ENCODE data around the gene RNU1-4.
"Not testable (repeated sequence)": the region's sequence is repeated elsewhere in the genome, so short reads cannot be mapped to it uniquely, and the experiment has no call there.

Gene RNU1-4

GRCh38 chr1:16740047-16740964 lies at the start of gene RNU1-4:
RNU1-4 (plus strand) TSS chr1:16740516.
- H3K4me3 ChIP-seq (ENCODE audit: low read depth, low read length), result not testable (repeated sequence)

DNA sequence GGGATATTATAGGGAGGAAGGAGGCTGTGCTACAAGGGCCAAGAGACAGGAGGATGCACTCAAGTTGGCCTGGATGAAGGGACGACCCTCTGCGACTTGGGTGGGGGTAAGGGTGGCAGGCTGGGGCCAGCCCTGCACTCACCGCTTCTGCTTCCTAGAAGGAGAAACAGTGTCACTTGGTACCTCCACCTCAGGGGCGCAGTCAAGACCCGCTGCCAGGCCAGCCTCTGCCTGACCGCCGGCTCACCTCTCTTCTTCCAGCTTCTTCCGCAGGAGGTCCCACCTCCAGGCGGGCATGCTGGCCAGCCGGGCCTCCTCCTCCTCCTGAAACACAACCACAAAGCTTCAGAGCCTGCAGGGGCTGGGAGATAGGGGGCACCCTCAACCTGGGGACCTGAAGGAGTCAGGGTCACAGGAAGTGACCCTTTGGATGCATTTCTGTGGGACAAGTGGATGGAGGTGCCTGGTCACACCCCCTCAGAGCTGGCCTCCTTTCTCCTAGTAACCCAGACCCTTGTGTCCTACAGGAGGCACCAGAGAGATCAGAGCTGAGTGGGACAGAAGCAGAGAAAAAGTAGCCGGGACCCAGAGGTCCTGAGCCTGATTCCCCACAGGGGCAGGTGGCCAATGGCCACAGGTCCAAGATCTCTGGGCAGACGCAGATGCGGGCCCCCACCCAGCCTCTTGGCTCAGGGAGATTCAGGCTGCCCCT lies 49.2 kb upstream of the RNU1-4 start:
- H3K4me3 ChIP-seq (ENCODE audit: low read depth, low read length), result not testable (repeated sequence)

DNA sequence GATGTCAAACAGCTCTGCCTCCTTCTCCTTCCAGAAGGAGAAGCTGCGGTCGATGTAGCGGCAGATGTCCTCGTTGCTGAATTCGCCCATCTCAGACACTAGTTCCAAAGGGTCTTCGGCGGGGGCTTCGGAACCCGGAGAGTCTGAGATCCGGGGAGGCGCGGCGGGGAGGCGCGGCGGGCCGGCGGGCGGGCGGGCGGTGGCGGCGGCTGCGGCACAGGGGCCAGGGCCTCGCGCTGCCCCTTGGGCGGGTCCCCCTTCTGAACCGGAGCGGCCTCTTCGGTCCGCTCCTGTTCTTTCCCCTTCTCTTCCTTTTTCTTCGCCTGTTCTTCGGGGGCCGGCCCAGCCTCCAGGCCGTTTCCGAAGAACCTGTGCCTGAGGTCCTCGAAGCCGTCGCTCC lies 48.0 kb upstream of the RNU1-4 start:
- not testable (repeated sequence) for H3K4me3 ChIP-seq (ENCODE audit: low read depth, low read length)

DNA sequence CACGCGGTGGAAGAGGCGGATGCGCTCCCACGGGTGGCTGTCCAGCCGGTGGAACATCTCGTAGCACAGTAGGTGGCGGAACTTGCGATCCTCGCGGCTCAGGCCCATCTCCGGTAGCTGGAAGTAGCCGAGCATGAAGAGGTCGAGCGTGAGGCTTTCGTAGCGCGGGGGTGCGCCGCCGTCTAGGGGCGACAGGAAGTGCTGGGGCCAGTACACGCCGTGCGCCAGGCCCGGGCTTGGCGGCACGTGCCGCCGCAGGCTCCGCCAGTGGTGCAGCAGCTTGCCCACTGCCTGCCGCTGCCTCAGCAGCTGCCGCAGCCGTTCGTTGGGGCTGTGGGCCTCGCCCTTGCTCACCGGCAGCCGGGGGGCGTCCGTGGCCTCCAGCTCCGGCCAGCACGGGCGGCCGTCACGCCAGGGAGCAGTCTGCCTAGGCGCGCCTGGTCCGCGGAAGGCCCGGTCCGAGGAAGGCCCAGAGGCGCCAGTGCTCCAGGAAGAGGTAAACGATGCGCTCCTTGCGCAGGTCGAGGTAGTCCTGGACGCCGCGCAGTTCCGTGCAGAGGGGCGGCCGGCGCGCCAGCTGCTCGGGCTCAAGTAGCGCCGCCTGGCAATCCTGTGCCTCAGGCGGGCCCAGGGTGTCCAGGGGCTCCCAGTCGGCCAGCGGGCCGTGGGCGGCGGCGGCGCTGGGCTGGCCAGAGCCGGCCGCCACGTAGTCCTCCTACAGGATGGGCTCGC lies 47.4 kb upstream of the RNU1-4 start:
- H3K4me3 ChIP-seq (ENCODE audit: low read depth, low read length), result not testable (repeated sequence)

- not testable (repeated sequence) for H3K4me3 ChIP-seq (ENCODE audit: low read depth, low read length)
Measured at GRCh38 chr1:16693449-16694307, 46.6 kb upstream of the RNU1-4 start.

- H3K4me3 ChIP-seq (ENCODE audit: low read depth, low read length), result not testable (repeated sequence)
Measured at GRCh38 chr1:16694308-16694702, 46.0 kb upstream of the RNU1-4 start.

DNA sequence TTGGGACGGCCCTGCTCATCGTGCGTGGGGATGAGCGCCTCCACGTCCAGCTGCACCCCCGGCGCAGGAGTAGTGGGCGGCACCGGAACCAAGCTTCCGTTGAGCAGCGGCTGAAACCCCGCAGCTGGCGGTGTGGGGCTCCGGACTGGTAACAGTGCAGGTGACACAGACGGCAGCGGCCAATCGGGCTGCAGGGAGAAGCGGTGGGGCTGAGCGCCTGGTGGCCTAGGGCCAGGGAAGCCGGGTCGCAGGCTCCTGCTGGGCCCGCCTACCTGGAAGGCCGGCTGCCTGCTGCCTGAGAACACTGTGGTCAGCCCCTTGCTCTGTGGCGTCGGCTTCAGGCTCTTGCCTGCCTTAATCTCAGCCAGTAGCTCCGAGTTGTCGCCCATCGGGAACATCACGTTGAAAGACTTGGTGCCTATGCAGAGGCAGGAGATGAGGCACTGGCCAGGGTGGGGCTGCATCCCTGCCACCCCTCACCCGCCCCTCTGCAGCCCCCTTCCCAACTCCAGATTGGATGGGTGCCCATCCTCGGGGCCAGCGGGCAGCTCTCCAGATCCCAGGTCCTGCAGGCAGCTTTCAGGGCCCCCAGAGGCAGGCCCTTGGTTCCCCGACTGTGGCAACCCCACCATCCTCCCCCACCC lies 43.7 kb upstream of the RNU1-4 start:
- H3K4me3 ChIP-seq (ENCODE audit: low read depth, low read length), result not testable (repeated sequence)

DNA sequence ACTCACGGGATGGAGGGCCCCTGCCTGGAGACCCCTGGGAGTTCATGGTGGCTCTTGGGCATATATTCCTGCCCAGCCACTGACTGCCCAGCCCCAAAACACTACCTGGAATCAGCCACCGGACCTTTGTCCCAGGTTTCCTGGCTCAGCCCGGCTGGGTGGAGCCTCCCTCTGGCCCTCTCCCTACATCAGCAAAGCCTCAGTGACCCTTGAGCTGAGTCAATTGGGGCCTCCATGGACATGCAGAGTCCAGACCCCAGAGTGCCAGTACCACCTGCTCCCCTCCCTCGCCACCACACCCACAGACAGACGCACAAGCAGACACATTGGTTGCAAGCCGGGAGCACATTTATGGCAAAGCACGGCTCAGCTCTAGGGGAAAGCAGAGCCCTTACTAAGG lies 43.2 kb upstream of the RNU1-4 start:
- not testable (repeated sequence) for H3K4me3 ChIP-seq (ENCODE audit: low read depth, low read length)

DNA sequence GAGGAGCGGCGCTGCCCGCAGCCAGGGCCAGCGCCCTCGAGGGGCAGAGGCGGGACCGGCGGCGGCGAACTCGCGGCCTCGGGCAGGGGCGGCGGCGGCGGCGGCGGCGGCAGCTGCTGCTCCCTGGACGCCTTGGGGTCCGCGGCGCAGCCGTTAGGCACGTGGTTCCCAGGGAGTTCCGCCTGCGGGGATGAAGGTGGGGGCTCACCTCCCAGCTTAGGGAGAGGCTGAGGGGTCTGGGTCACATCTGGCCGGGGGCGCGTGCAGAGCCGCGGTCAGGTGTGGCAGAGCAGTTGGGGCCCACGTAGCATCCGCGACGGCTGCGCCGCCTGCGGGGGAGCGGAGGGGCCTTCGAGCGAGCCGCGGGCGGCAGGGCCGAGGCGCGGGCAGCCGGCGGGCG lies 40.9 kb upstream of the RNU1-4 start:
- H3K4me3 ChIP-seq (ENCODE audit: low read depth, low read length), result not testable (repeated sequence)

GRCh38 chr1:16700138-16700895 lies 40.0 kb upstream of the RNU1-4 start:
- H3K4me3 ChIP-seq (ENCODE audit: low read depth, low read length), result not testable (repeated sequence)

DNA sequence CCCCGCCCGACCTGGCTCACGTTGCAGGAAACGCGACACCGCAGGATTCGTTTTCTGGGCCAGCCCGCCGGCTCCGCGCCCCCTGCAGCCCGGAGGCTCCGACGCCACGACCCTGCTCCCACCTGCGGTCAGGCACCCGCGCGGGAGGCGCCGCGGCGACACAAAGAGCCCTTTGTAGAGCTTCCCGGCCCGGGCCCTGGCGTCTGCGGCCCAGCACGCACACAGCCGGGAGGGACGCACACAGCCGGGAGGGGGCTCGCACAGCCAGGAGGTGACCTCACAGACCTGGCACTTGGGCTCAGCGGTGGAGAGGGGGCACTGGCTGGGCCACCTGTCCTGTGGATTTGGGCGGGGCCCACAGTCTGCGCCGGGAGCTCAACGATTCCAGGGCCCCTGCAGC lies 39.1 kb upstream of the RNU1-4 start:
- not testable (repeated sequence) for H3K4me3 ChIP-seq (ENCODE audit: low read depth, low read length)

DNA sequence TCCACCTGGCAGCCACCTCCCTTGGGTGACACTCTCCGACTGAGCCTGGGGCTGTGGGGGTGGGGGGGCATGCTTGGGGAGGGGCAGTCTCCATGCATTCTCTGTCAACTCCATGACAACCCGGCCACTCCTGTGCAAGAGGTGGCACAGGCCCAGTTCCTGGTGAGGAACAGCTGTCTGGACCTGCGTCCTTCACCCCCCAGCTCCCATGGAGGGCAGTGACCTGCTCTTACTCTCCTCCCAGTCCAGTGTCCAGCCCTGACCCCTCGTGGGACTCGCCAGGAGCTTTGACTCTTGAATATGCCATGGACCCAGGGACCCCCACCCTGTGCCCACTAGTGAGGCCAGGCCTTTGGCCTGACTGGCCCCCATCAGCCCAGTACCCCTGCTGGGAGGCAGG lies 38.0 kb upstream of the RNU1-4 start:
- H3K4me3 ChIP-seq (ENCODE audit: low read depth, low read length), result not testable (repeated sequence)

DNA sequence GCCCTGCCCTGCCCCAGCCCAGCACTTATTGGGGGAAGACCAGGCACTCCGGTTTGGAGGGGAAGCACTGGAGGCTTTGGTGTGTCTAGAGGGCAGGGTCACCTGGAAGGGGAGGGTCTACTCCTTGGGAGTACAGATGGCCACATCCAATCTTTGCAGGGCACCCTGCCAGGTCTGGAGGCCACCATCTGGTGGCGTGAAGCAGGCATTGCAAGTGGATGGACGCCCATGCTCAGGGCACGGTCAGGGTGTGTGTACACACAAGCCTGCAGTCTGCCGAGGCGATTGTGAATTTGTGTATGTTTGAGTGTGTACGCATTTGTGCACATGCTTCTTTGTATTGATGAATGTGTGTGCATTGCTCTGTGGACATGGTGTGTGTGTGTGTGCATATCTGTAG lies 37.2 kb upstream of the RNU1-4 start:
- not testable (repeated sequence) for H3K4me3 ChIP-seq (ENCODE audit: low read depth, low read length)

DNA sequence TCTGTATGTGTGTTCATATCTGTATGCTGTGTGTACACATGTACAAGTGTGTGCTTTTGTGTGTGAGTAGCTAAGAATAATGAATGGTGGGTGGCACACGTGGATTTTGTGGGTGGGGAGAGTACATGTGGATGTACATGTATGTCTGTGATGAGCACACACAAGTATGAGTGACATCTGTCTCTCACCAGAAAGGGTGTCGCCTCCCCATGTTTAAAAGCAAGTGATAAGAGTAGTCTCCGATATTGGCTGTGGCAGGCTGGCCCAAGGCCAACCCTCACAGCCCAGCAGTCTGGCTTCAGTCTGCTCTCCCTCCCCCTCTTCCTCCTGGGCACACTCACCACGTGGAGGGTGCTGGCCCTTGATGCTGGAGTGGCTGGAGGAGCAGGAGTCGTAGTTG lies 36.7 kb upstream of the RNU1-4 start:
- not testable (repeated sequence) for H3K4me3 ChIP-seq (ENCODE audit: low read depth, low read length)

DNA sequence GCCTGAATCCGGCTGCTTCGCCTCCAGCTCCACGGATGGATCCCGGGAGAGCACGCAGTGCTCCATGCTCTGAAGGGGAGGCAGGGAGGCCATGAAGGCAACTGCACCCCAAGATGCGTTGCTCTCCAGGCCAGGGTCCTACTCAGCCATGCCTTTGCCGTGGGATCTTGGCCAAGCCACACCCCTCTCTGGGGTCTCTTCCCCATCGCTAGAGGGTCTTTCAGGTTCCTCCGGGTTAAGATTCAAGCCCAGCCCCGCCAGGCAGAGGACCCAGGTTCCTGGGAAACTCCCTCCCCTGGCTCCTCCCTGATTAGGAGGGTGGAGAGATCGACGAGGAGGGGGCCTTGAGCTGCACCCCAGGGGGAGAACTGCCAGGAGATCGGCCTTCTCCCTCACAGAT lies 36.2 kb upstream of the RNU1-4 start:
- not testable (repeated sequence) for H3K4me3 ChIP-seq (ENCODE audit: low read depth, low read length)

DNA sequence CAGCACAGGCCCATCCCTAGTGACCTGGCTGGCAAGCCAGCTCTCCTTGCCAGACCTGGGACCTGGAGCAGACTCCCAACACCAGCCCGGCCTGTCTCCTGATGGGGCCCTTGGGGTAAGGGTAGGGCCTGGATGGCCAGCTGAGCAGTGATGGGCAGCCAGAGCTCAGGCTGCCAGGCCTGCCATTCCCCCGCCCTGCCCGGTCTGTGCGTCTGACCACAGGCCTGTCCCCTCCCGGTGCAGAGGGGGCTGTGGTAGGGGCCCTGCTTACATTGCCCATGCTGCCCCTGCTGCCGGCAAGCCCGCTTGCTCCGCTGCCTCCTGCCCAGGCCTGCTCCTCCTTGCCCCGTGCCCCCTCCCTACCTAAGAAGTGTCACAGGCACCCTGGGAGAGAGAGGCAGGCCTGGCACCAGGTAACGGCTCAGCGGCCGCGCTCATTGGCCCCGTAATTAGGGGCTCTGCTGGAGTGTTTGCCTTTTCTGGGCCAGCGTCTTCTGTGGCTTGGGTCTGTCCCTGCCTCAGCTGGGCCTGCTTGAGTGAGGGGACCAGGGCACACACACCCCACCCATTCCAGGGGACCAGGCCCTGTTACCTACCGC lies 35.7 kb upstream of the RNU1-4 start:
- H3K4me3 ChIP-seq (ENCODE audit: low read depth, low read length), result not testable (repeated sequence)

DNA sequence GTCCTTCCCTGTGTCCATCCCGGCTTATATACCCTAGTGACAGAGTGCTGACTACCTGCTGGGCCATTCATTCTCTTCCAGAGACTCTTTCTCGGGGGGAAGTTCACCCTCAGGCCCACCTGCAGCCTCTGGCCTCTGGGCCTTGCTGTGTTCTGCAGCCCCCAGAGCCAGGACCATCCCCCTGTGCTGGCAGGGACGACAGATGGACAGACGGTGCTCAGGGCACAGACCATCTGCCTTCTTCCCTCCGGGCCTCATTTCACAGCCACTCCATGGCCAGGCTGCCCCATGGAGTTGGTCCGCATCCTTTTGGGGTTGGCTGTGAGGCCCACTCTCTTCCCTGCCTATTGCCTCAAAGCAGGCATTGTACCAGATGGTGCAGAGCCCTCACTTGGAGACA lies 34.0 kb upstream of the RNU1-4 start:
- not testable (repeated sequence) for H3K4me3 ChIP-seq (ENCODE audit: low read depth, low read length)

DNA sequence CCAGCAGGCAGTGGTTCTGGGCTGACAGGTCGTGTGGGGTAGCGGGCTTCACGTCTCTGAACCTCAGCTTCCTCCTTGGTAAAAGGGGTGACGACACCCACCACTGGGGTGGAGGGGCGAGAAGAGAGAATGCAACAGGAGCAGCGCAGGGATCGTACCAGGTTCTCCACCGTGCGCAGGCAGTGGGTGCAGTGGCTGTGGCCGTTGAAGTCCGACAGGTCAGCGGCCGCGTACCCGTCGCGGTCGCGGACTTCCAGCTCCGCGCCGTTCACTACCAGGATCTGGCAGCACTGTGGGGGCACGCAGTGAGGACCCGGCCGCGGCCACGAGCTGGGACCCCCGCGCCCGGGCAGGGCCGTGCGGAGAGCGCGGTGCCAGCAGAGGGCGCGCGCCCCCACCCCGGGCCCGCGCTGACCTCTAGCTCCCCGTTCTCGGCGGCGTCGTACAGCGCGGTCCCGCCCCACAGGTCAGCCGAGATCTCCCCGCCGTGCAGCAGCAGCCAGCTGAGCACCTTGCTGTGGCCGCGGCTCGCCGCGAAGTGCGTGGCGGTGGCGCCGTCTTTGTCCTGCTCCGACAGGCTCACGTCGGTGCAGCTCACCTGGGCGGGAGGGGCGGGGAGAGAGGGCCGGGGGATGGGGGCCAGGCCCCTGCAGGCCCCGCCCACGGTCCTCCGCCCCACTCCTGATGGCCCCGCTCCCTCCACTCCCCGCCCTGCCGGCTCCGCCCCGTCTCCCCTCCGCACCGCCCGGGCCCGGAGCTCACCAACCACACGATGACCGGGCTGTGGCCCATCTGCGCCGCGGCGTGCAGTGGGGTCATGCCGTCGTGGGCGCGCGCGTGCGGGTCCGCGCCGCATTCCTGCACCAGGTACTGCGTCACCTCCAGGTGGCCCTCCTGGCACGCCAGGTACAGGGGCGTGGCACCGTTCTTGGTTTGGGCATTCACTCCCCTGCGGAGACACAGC lies 32.9 kb upstream of the RNU1-4 start:
- H3K4me3 ChIP-seq (ENCODE audit: low read depth, low read length), result not testable (repeated sequence)
